Left lung (tissue), 10 donors: ENCODE measurements around the gene CDPF1. TPM values are rescaled to one million over a fixed set of nuclear protein-coding genes. Genes with fewer than 3 reads are reported as not detected.
A peak's percentile ranks its signal among the peaks of the same experiment; 100 is the strongest.

ENCODE experiments used
- ATAC-seq: fragments of 200-7000 bp; cut with Tn5 transposase; one replicate; pipeline ENCODE4 v1.9.1; 2020; ENCODE audit warnings: moderate library complexity
- DNase-seq, 4 donors: peaks; one replicate each; pipeline ENCODE4 v3.0.0-alpha.2; 2013 to 2020
- H3K27ac ChIP-seq, 2 donors: fragments of 200-600 bp; sonication (generic) in 1 of 2; one replicate each; pipeline versions ENCODE4 v1.5.0 to v1.8.0; 2020 to 2021
- H3K27me3 ChIP-seq, 2 donors: fragments of 200-600 bp; sonication (generic) in 1 of 2; one replicate each; pipeline versions ENCODE4 v1.5.0 to v1.8.0; 2020 to 2021
- H3K36me3 ChIP-seq, 2 donors: fragments of 200-600 bp; sonication (generic) in 1 of 2; one replicate each; pipeline versions ENCODE4 v1.5.0 to v1.8.0; 2020 to 2021
- H3K4me1 ChIP-seq, 2 donors: fragments of 200-600 bp; one replicate each; pipeline ENCODE4 v1.8.0; 2021
- H3K4me3 ChIP-seq, 2 donors: fragments of 200-600 bp; sonication (generic) in 1 of 2; one replicate each; pipeline versions ENCODE4 v1.5.0 to v1.8.0; 2020 to 2021; ENCODE audit warnings: mild to moderate bottlenecking in 1 of 2
- H3K9me3 ChIP-seq, 2 donors: fragments of 200-600 bp; sonication (generic) in 1 of 2; one replicate each; pipeline versions ENCODE4 v1.5.0 to v1.8.0; 2020 to 2021
- CTCF ChIP-seq, 2 donors: fragments of 200-600 bp; sonication (generic) in 1 of 2; IDR thresholded peaks; one replicate each; pipeline versions ENCODE4 v1.5.0 to v1.8.0; 2021; ENCODE audit warnings: antibody characterized with exemption in 2 of 2
- intact Hi-C, 2 donors: fragments of 100-400 bp; cut with DNase I; formaldehyde crosslinking; loops; one replicate each; pipeline versions ENCODE4 v1.11.2 to v1.14.2; 2022
- polyA plus RNA-seq, 6 donors: library from polyadenylated mRNA; unstranded; fragments of 120-200 nt; gene quantifications; one replicate each; pipeline ENCODE4 v1.2.1, GENCODE V29; 2013; ENCODE audit not compliant: insufficient read length in 6 of 6
- total RNA-seq, 2 donors: library from RNA; stranded (reverse); fragmentation: NEBNext Ultra II Directional; extraction: Animal tissue kit (Norgen Biotek cat#: 25700); gene quantifications; one replicate each; pipeline ENCODE4 v1.2.1, GENCODE V29; 2021
- donor health status: DM: no; HTN: yes; CAD: no.
- donor health status: DM: no; HTN: no; CAD: no.

Gene CDPF1
- total and polyA plus RNA-seq, 8 donors = 7.7 to 13.5 (median 11.3) TPM

DNA sequence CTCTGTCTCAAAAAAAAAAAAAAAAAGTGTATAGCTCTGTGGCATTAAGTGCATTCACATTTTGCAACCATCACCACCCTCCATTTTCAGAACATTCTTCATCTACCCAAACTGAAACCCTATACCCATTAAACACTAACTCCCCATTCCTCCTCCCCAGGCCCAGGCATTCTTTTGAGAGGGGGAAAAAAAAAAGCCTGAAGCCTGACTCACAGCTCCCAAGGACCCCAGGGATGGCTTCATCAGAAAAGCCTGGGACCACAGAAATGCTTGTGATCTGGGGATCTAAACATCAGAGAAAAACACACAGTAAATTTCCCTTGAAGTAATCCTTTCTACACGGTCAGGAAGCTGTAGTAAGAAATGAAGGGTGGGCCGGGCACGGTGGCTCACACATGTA is 35.9 kb upstream of the CDPF1 start:
- ATAC-seq (no peak), DNase-seq (no peak)
- peaks cover 0 to 88% of the 10 kb centered on the region in 2 donors for H3K36me3 ChIP-seq
- H3K27me3 ChIP-seq = no peaks in the 10 kb centered on the region
- no peak overlapping the region for H3K4me3 ChIP-seq
- intact Hi-C loops = no loop called here
- no peaks in the 10 kb centered on the region for H3K9me3 ChIP-seq
- H3K4me1 ChIP-seq = peaks cover 0 to 26% of the 10 kb centered on the region in 2 donors
- no peak for TF ChIP-seq CTCF (IDR thresholded peaks at IDR 0.05)
- H3K27ac ChIP-seq = no peak overlapping the region

GRCh38 chr22:46281866-46282678 is 32.0 kb upstream of the CDPF1 start:
- intact Hi-C loops = no loop called here

GRCh38 chr22:46280999-46281623 is 31.0 kb upstream of the CDPF1 start:
- no peaks in the 10 kb centered on the region for H3K9me3 ChIP-seq
- ATAC-seq (peak; percentile 36), DNase-seq (no peak)
- H3K27ac ChIP-seq = no peak overlapping the region
- peaks cover 0 to 96% of the 10 kb centered on the region in 2 donors for H3K36me3 ChIP-seq
- TF ChIP-seq CTCF (IDR thresholded peaks at IDR 0.05) = no peak
- H3K4me3 ChIP-seq = no peak overlapping the region
- no peaks in the 10 kb centered on the region for H3K27me3 ChIP-seq
- peaks cover 0 to 12% of the 10 kb centered on the region in 2 donors for H3K4me1 ChIP-seq
- intact Hi-C loops = no loop called here

More at GRCh38 chr22:46281866-46282678, 32.0 kb upstream of the CDPF1 start:
- Histone ChIP-seq H3K27me3 (no peaks in the 10 kb centered on the region), H3K27ac (no peak overlapping the region), H3K9me3 (no peaks in the 10 kb centered on the region), H3K4me3 (no peak overlapping the region), H3K36me3 (peaks cover 0 to 100% of the 10 kb centered on the region in 2 donors), H3K4me1 (peaks cover 0 to 15% of the 10 kb centered on the region in 2 donors)
- TF ChIP-seq CTCF (IDR thresholded peaks at IDR 0.05) = no peak
- ATAC-seq = no peak
- no peak for DNase-seq

DNA sequence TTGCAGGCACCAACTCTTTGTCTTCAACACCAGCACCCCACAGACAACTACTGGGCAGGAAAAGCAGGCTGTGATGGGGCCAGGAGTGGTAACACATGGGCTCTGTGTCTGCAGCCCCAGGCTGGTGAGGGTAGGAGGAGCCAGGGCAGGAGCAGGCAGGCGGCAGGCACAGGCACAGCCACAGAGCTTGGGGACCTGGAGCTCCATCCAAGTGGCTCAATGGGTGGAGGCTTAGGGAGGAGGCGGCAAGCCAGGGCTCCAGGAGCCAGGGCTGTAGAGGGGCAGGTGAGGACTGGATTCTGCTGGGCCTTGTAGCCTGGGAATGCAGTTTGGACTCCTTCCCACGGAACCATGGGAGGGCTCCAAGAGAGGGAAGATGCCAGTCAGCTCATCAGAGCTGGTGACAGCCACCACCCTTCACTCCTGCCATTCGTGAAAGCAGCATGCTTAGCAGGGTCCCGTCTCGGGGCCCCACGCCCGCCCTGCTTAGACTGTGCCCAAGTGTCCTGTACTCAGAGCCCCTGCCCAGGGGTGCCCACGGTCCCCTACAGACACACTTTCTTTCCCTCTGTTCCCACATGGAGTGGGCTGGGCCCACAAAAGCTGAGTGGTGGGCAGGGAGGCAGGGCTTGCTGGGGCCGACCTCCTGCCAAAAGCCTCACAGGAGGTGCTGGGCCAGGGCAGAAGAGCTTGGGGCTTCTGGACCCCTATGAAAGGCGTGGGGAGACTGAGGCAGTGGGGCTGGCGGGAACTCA is 30.1 kb upstream of the CDPF1 start:
- no peak overlapping the region for H3K4me3 ChIP-seq
- peaks cover 0 to 96% of the 10 kb centered on the region in 2 donors for H3K36me3 ChIP-seq
- DNase-seq (no peak), ATAC-seq (no peak)
- H3K4me1 ChIP-seq = peaks cover 0 to 12% of the 10 kb centered on the region in 2 donors
- TF ChIP-seq CTCF (IDR thresholded peaks at IDR 0.05) = no peak
- no peaks in the 10 kb centered on the region for H3K9me3 ChIP-seq
- H3K27ac ChIP-seq = no peak overlapping the region
- intact Hi-C loops = no loop called here
- no peaks in the 10 kb centered on the region for H3K27me3 ChIP-seq
